Measurements from ENCODE around the gene ANTKMT. TPM values are rescaled to one million over a fixed set of nuclear protein-coding genes. Genes with fewer than 3 reads are reported as not detected.

The ANTKMT gene
- total and polyA plus RNA-seq, 4 donors, result 14.0 to 29.7 (median 19.7) TPM

GRCh38 chr16:766820-767640, 46.1 kb downstream of the ANTKMT start:
- H3K9me3 ChIP-seq (ENCODE audit: control insufficient read depth in 4 of 4, low read length in 3 of 4), result no peaks in the 10 kb centered on the region
- H3K27ac ChIP-seq (ENCODE audit: low read depth in 1 of 2, low read length in 2 of 2), result no peak overlapping the region
- TF ChIP-seq SP1 (IDR thresholded peaks at IDR 0.05) (no peak), RXRA (IDR thresholded peaks at IDR 0.05) (no peak), ATF3 (IDR thresholded peaks at IDR 0.05) (no peak), FOXA1 (IDR thresholded peaks at IDR 0.05) (no peak), HNF4G (IDR thresholded peaks at IDR 0.05) (no peak), NR2F2 (IDR thresholded peaks at IDR 0.05) (no peak), YY1 (IDR thresholded peaks at IDR 0.05) (no peak), MAX (IDR thresholded peaks at IDR 0.05) (no peak), CTCF (IDR thresholded peaks at IDR 0.05; ENCODE audit: low read depth, low read length, missing input control) (no peak), REST (IDR thresholded peaks at IDR 0.05) (no peak), RAD21 (IDR thresholded peaks at IDR 0.05) (no peak), FOXA2 (IDR thresholded peaks at IDR 0.05) (no peak), GABPA (IDR thresholded peaks at IDR 0.05 in 1 of 2, conservative IDR thresholded peaks at IDR 0.05 in 1 of 2) (no peak), HNF4A (conservative IDR thresholded peaks at IDR 0.05) (no peak), TAF1 (conservative IDR thresholded peaks at IDR 0.05) (no peak), ZBTB33 (IDR thresholded peaks at IDR 0.05) (no peak), EGR1 (IDR thresholded peaks at IDR 0.05; ENCODE audit: low read depth in 2 of 2) (no peak)
- WGBS, result 82% methylated on average over 41 of the region's 48 CpGs
- no peak overlapping the region for H3K9ac ChIP-seq (ENCODE audit: low read depth in 1 of 2, low read length in 2 of 2)
- H3K4me3 ChIP-seq (ENCODE audit: low read depth in 1 of 3, low read length in 3 of 3), result no peak overlapping the region
- no peaks in the 10 kb centered on the region for H3K36me3 ChIP-seq (ENCODE audit: control insufficient read depth in 4 of 4, insufficient read depth in 3 of 4, low read depth in 1 of 4, low read length in 3 of 4)
- H3K4me1 ChIP-seq (ENCODE audit: control insufficient read depth in 4 of 4, insufficient read depth in 4 of 4, low read length in 3 of 4), result no peaks in the 10 kb centered on the region
- peaks cover 0 to 3% (median 0%) of the 10 kb centered on the region in 4 donors for H3K27me3 ChIP-seq (ENCODE audit: control insufficient read depth in 4 of 4, insufficient read depth in 4 of 4, low read length in 3 of 4)
- DNase-seq (ENCODE audit: low spot score), result no peak

Data from liver (tissue), 9 donors.